CD8-positive, alpha-beta memory T cell (primary cell): ENCODE results near the gene LYPD5. TPM values are rescaled to one million over a fixed set of nuclear protein-coding genes. Genes with fewer than 3 reads are reported as not detected.

Source experiments
- CTCF ChIA-PET: fragments of 350-600 bp; sonication (Branson Sonifier 250); formaldehyde crosslinking; loops from one replicate; lab custom pipeline; 2021; ENCODE audit warnings: antibody characterized with exemption; lab: Charles Lee
- POLR2A ChIA-PET: fragments of 350-600 bp; sonication (Branson Sonifier 250); formaldehyde crosslinking; loops from one replicate; lab custom pipeline; 2021; ENCODE audit warnings: antibody characterized with exemption; lab: Charles Lee
- DNase-seq, 5 donors: peaks; one replicate each; pipeline versions ENCODE4 v3.0.0 to v3.0.0-alpha.2; 2020 to 2022; ENCODE audit warnings: mixed read lengths in 1 of 5
- H3K27ac ChIP-seq: one replicate; pipeline ENCODE4 v1.7.0; 2013; ENCODE audit warnings: low read depth, mild to moderate bottlenecking, low read length, moderate library complexity
- H3K27me3 ChIP-seq: 2 replicates; pipeline ENCODE4 v1.7.0; 2013; ENCODE audit warnings: low read length, mild to moderate bottlenecking; ENCODE audit not compliant: insufficient read depth, poor library complexity, severe bottlenecking
- H3K36me3 ChIP-seq: 2 replicates; pipeline ENCODE4 v1.7.0; 2013; ENCODE audit warnings: mild to moderate bottlenecking, low read length, moderate library complexity; ENCODE audit not compliant: insufficient read depth
- H3K4me1 ChIP-seq: 2 replicates; pipeline ENCODE4 v1.7.0; 2013; ENCODE audit warnings: mild to moderate bottlenecking, low read length, moderate library complexity; ENCODE audit not compliant: insufficient read depth
- H3K4me3 ChIP-seq: 2 replicates; pipeline ENCODE4 v1.7.0; 2013; ENCODE audit warnings: mild to moderate bottlenecking, low read length
- H3K9me3 ChIP-seq: 2 replicates; pipeline ENCODE4 v1.7.0; 2013; ENCODE audit warnings: mild to moderate bottlenecking, low read length
- H3K27ac Mint-ChIP-seq, 8 donors: one replicate each; pipeline ENCODE4 v1.8.0; 2020 to 2021; ENCODE audit warnings: mixed read lengths in 8 of 8, mild to moderate bottlenecking in 6 of 8, inconsistent platforms in 3 of 8, moderate library complexity in 3 of 8
- H3K27me3 Mint-ChIP-seq, 2 donors: one replicate each; pipeline ENCODE4 v1.8.0; 2020 to 2021; ENCODE audit warnings: mixed read lengths in 2 of 2, mild to moderate bottlenecking in 1 of 2, moderate library complexity in 1 of 2
- H3K36me3 Mint-ChIP-seq, 3 donors: one replicate each; pipeline ENCODE4 v1.8.0; 2020 to 2021; ENCODE audit warnings: mixed read lengths in 3 of 3, inconsistent platforms in 1 of 3, mild to moderate bottlenecking in 1 of 3
- H3K4me1 Mint-ChIP-seq, 3 donors: one replicate each; pipeline ENCODE4 v1.8.0; 2020 to 2021; ENCODE audit warnings: mixed read lengths in 3 of 3, inconsistent platforms in 1 of 3, mild to moderate bottlenecking in 1 of 3
- H3K4me3 Mint-ChIP-seq, 7 donors: one replicate each; pipeline ENCODE4 v1.8.0; 2020 to 2021; ENCODE audit warnings: mixed read lengths in 7 of 7, mild to moderate bottlenecking in 6 of 7, moderate library complexity in 4 of 7, inconsistent platforms in 2 of 7
- H3K9me3 Mint-ChIP-seq, 5 donors: one replicate each; pipeline ENCODE4 v1.8.0; 2020 to 2022; ENCODE audit warnings: mixed read lengths in 5 of 5, mild to moderate bottlenecking in 3 of 5, moderate library complexity in 2 of 5, inconsistent platforms in 1 of 5
- polyA plus RNA-seq: library from polyadenylated mRNA; unstranded; fragments of 300-500 nt; fragmentation: Illumina TruSeq; gene quantifications from one replicate; pipeline ENCODE4 v1.2.3, GENCODE V29; 2021
- total RNA-seq, 2 experiments: library from RNA; stranded (reverse); gene quantifications; one replicate each; pipeline ENCODE4 v1.2.3, GENCODE V29; 2021

LYPD5 gene
- total and polyA plus RNA-seq, 3 experiments from 2014 or later, result 0.68 to 0.80 TPM; not detected in 1

- no peaks in the 10 kb centered on the region for H3K36me3 ChIP-seq
- DNase-seq, result no peak
- no peaks in the 10 kb centered on the region for H3K36me3 Mint-ChIP-seq
- peaks cover 8 to 15% of the 10 kb centered on the region in 2 donors for H3K27me3 Mint-ChIP-seq
- H3K4me1 ChIP-seq, result peaks cover 7% of the 10 kb centered on the region
- H3K4me3 ChIP-seq, result no peak overlapping the region
- ChIA-PET POLR2A (no interaction called here), CTCF (interaction anchor here (1.3 kb wide), 1 partner anchor 10 kb away, joined by 5 read pairs; no protein-coding TSS in a partner anchor)
- H3K27ac Mint-ChIP-seq, result peak overlapping the region in 1 of 8 donors; percentile 43
- H3K27ac ChIP-seq, result no peak overlapping the region
- no peaks in the 10 kb centered on the region for H3K9me3 ChIP-seq
- peaks cover 0 to 2% (median 0%) of the 10 kb centered on the region in 5 donors for H3K9me3 Mint-ChIP-seq
- H3K27me3 ChIP-seq, result no peaks in the 10 kb centered on the region
- peaks cover 7 to 26% (median 10%) of the 10 kb centered on the region in 3 donors for H3K4me1 Mint-ChIP-seq
- peak overlapping the region; percentile 72 to 83 (median 77) for H3K4me3 Mint-ChIP-seq
Measured at GRCh38 chr19:43799502-43800142, 2.6 kb downstream of the LYPD5 start.

- CTCF ChIA-PET, result interaction anchor here (1.3 kb wide), 1 partner anchor 11 kb away, joined by 5 read pairs; no protein-coding TSS in a partner anchor
- Histone ChIP-seq H3K4me1 (peaks cover 7% of the 10 kb centered on the region), H3K27ac (no peak overlapping the region), H3K4me3 (peak overlapping the region; percentile 55), H3K9me3 (no peaks in the 10 kb centered on the region), H3K36me3 (no peaks in the 10 kb centered on the region), H3K27me3 (no peaks in the 10 kb centered on the region)
- DNase-seq, result peak in 4 of 5 donors; percentile 28 to 73 (median 40)
- H3K4me1 Mint-ChIP-seq, result peaks cover 7 to 26% (median 10%) of the 10 kb centered on the region in 3 donors
- peaks cover 14 to 19% of the 10 kb centered on the region in 2 donors for H3K27me3 Mint-ChIP-seq
- peak overlapping the region in 5 of 8 donors; percentile 43 to 74 (median 56) for H3K27ac Mint-ChIP-seq
- no peaks in the 10 kb centered on the region for H3K36me3 Mint-ChIP-seq
- H3K9me3 Mint-ChIP-seq, result peaks cover 0 to 2% (median 0%) of the 10 kb centered on the region in 5 donors
- peak overlapping the region; percentile 72 to 83 (median 77) for H3K4me3 Mint-ChIP-seq
- POLR2A ChIA-PET, result no interaction called here
Measured at GRCh38 chr19:43798546-43799409, 3.5 kb downstream of the LYPD5 start.

- no peak for DNase-seq
- no peak overlapping the region for H3K27ac ChIP-seq
- H3K27me3 Mint-ChIP-seq, result peaks cover 19 to 23% of the 10 kb centered on the region in 2 donors
- peaks cover 0 to 2% (median 0%) of the 10 kb centered on the region in 5 donors for H3K9me3 Mint-ChIP-seq
- ChIA-PET POLR2A (no interaction called here), CTCF (no interaction called here)
- no peaks in the 10 kb centered on the region for H3K36me3 Mint-ChIP-seq
- H3K4me1 ChIP-seq, result peaks cover 7% of the 10 kb centered on the region
- H3K36me3 ChIP-seq, result no peaks in the 10 kb centered on the region
- H3K4me3 ChIP-seq, result peak overlapping the region; percentile 55
- H3K4me1 Mint-ChIP-seq, result peaks cover 7 to 26% (median 10%) of the 10 kb centered on the region in 3 donors
- peak overlapping the region; percentile 72 to 83 (median 77) for H3K4me3 Mint-ChIP-seq
- no peaks in the 10 kb centered on the region for H3K9me3 ChIP-seq
- no peaks in the 10 kb centered on the region for H3K27me3 ChIP-seq
- H3K27ac Mint-ChIP-seq, result peak overlapping the region in 2 of 8 donors; percentile 5 to 74
Measured at GRCh38 chr19:43798026-43798545, 4.2 kb downstream of the LYPD5 start.

GRCh38 chr19:43797556-43797955 is 4.7 kb downstream of the LYPD5 start:
- H3K4me1 ChIP-seq, result peaks cover 7% of the 10 kb centered on the region
- POLR2A ChIA-PET, result no interaction called here
- H3K36me3 Mint-ChIP-seq, result no peaks in the 10 kb centered on the region
- CTCF ChIA-PET, result interaction anchor here (1.0 kb wide), 1 partner anchor 52 kb away, joined by 5 read pairs; no protein-coding TSS in a partner anchor
- no peak overlapping the region for H3K4me3 ChIP-seq
- no peak for DNase-seq
- H3K27me3 Mint-ChIP-seq, result peaks cover 20 to 22% of the 10 kb centered on the region in 2 donors
- H3K27ac Mint-ChIP-seq, result no peak overlapping the region
- H3K4me3 Mint-ChIP-seq, result peak overlapping the region; percentile 25 to 83 (median 74)
- no peak overlapping the region for H3K27ac ChIP-seq
- no peaks in the 10 kb centered on the region for H3K36me3 ChIP-seq
- no peaks in the 10 kb centered on the region for H3K27me3 ChIP-seq
- H3K4me1 Mint-ChIP-seq, result peaks cover 7 to 26% (median 10%) of the 10 kb centered on the region in 3 donors
- no peaks in the 10 kb centered on the region for H3K9me3 ChIP-seq
- peaks cover 0 to 2% (median 0%) of the 10 kb centered on the region in 5 donors for H3K9me3 Mint-ChIP-seq

GRCh38 chr19:43797118-43797517 is 5.1 kb downstream of the LYPD5 start:
- Histone ChIP-seq H3K9me3 (no peaks in the 10 kb centered on the region), H3K27me3 (no peaks in the 10 kb centered on the region), H3K4me3 (no peak overlapping the region), H3K27ac (no peak overlapping the region), H3K36me3 (no peaks in the 10 kb centered on the region), H3K4me1 (peaks cover 7% of the 10 kb centered on the region)
- Mint-ChIP-seq H3K36me3 (no peaks in the 10 kb centered on the region), H3K9me3 (peaks cover 0 to 2% (median 0%) of the 10 kb centered on the region in 5 donors), H3K27me3 (peaks cover 20 to 22% of the 10 kb centered on the region in 2 donors), H3K27ac (peak overlapping the region in 1 of 8 donors; percentile 72), H3K4me3 (peak overlapping the region; percentile 31 to 83 (median 45)), H3K4me1 (peaks cover 7 to 26% (median 10%) of the 10 kb centered on the region in 3 donors)
- CTCF ChIA-PET, result interaction anchor here (1.0 kb wide), 1 partner anchor 51 kb away, joined by 5 read pairs; no protein-coding TSS in a partner anchor
- POLR2A ChIA-PET, result no interaction called here
- DNase-seq, result no peak

- ChIA-PET CTCF (interaction anchor here (1.4 kb wide), 1 partner anchor 25 kb away, joined by 3 read pairs; no protein-coding TSS in a partner anchor), POLR2A (no interaction called here)
- H3K4me3 Mint-ChIP-seq, result no peak overlapping the region
- no peak overlapping the region for H3K4me3 ChIP-seq
- peaks cover 21 to 30% of the 10 kb centered on the region in 2 donors for H3K27me3 Mint-ChIP-seq
- no peaks in the 10 kb centered on the region for H3K9me3 Mint-ChIP-seq
- no peaks in the 10 kb centered on the region for H3K27me3 ChIP-seq
- DNase-seq, result no peak
- H3K9me3 ChIP-seq, result no peaks in the 10 kb centered on the region
- H3K4me1 Mint-ChIP-seq, result no peaks in the 10 kb centered on the region
- no peaks in the 10 kb centered on the region for H3K36me3 ChIP-seq
- H3K36me3 Mint-ChIP-seq, result no peaks in the 10 kb centered on the region
- H3K27ac Mint-ChIP-seq, result peak overlapping the region in 1 of 8 donors; percentile 83
- H3K27ac ChIP-seq, result no peak overlapping the region
- no peaks in the 10 kb centered on the region for H3K4me1 ChIP-seq
Measured at GRCh38 chr19:43790587-43790986, 11.7 kb downstream of the LYPD5 start.

GRCh38 chr19:43789029-43789428 is 13.2 kb downstream of the LYPD5 start:
- H3K36me3 ChIP-seq, result no peaks in the 10 kb centered on the region
- H3K27me3 ChIP-seq, result no peaks in the 10 kb centered on the region
- no peak for DNase-seq
- H3K9me3 Mint-ChIP-seq, result no peaks in the 10 kb centered on the region
- no peak overlapping the region for H3K4me3 ChIP-seq
- H3K27me3 Mint-ChIP-seq, result peaks cover 20 to 27% of the 10 kb centered on the region in 2 donors
- H3K4me3 Mint-ChIP-seq, result no peak overlapping the region
- ChIA-PET POLR2A (no interaction called here), CTCF (interaction anchor here (1.4 kb wide), 1 partner anchor 24 kb away, joined by 3 read pairs; no protein-coding TSS in a partner anchor)
- no peaks in the 10 kb centered on the region for H3K36me3 Mint-ChIP-seq
- H3K27ac Mint-ChIP-seq, result no peak overlapping the region
- peaks cover 11 to 14% (median 14%) of the 10 kb centered on the region in 3 donors for H3K4me1 Mint-ChIP-seq
- peaks cover 12% of the 10 kb centered on the region for H3K4me1 ChIP-seq
- H3K9me3 ChIP-seq, result no peaks in the 10 kb centered on the region
- no peak overlapping the region for H3K27ac ChIP-seq
